IMR-90 (cell line): ENCODE data around the gene SNRPD3. TPM values are rescaled to one million over a fixed set of nuclear protein-coding genes. Genes with fewer than 3 reads are reported as not detected.

ENCODE experiments used
- ATAC-seq: fragments of 200-7000 bp; cut with Tn5 transposase; 2 replicates; pipeline ENCODE4 v1.9.1; 2020; ENCODE audit warnings: low read depth, mild to moderate bottlenecking, moderate library complexity
- BruUV-seq: library from RNA; stranded (reverse); fragments of 400-500 nt; replicated peaks from 2 replicates; lab custom pipeline; 2021; lab: Mats Ljungman, UMichigan
- CTCF ChIA-PET: fragments of 300-600 bp; formaldehyde crosslinking; extraction: SDS; loops from one replicate; lab custom pipeline; 2021; ENCODE audit warnings: antibody characterized with exemption; lab: Yijun Ruan, JAX
- POLR2A ChIA-PET: fragments of 300-600 bp; sonication (Branson Sonifier 250); formaldehyde crosslinking; loops from one replicate; lab custom pipeline; 2022; ENCODE audit warnings: antibody characterized with exemption; ENCODE audit not compliant: unreplicated experiment; lab: Charles Lee
- DNase-seq: peaks from one replicate; pipeline ENCODE4 v3.0.0; 2013
- H2AFZ ChIP-seq: replicated peaks from 2 replicates; pipeline ENCODE3; 2013; ENCODE audit warnings: low read length, mild to moderate bottlenecking; ENCODE audit not compliant: poor library complexity
- H2AK5ac ChIP-seq: 2 replicates; pipeline ENCODE4 v1.6.1; 2013; ENCODE audit warnings: low read depth, low read length, inconsistent platforms
- H2AK9ac ChIP-seq: replicated peaks from 2 replicates; pipeline ENCODE3; 2013; ENCODE audit warnings: mild to moderate bottlenecking, low read depth, low read length, moderate library complexity; ENCODE audit not compliant: poor library complexity
- H2BK120ac ChIP-seq: 2 replicates; pipeline ENCODE4 v1.6.1; 2013; ENCODE audit warnings: low read depth, low read length, inconsistent platforms
- H2BK15ac ChIP-seq: 3 replicates; pipeline ENCODE4 v1.6.1; 2013; ENCODE audit warnings: low read depth, low read length, inconsistent platforms
- H2BK20ac ChIP-seq: 2 replicates; pipeline ENCODE4 v1.6.1; 2013; ENCODE audit warnings: low read depth, mild to moderate bottlenecking, inconsistent platforms, low read length, moderate library complexity
- H2BK5ac ChIP-seq: 2 replicates; pipeline ENCODE4 v1.6.1; 2013; ENCODE audit warnings: mild to moderate bottlenecking, low read depth, low read length, inconsistent platforms; ENCODE audit not compliant: poor library complexity, severe bottlenecking
- H3K14ac ChIP-seq: replicated peaks from 2 replicates; pipeline ENCODE4 v1.6.1; 2013; ENCODE audit warnings: low read depth, low read length, inconsistent platforms
- H3K18ac ChIP-seq: 2 replicates; pipeline ENCODE4 v1.6.1; 2013; ENCODE audit warnings: low read depth, low read length, control low read depth
- H3K23ac ChIP-seq: 2 replicates; pipeline ENCODE4 v1.6.1; 2013; ENCODE audit warnings: low read depth, low read length, inconsistent platforms
- H3K27ac ChIP-seq: 2 replicates; pipeline ENCODE4 v1.5.1; 2013; ENCODE audit warnings: mild to moderate bottlenecking, control low read depth, low read length; ENCODE audit not compliant: insufficient read depth
- H3K27me3 ChIP-seq: 2 replicates; pipeline ENCODE4 v1.6.1; 2013; ENCODE audit warnings: low read length; ENCODE audit not compliant: control insufficient read depth, insufficient read depth
- H3K36me3 ChIP-seq: 2 replicates; pipeline ENCODE4 v1.6.1; 2013; ENCODE audit warnings: low read length, mixed read lengths; ENCODE audit not compliant: control insufficient read depth, insufficient read depth
- H3K4ac ChIP-seq: 2 replicates; pipeline ENCODE4 v1.6.1; 2013; ENCODE audit warnings: low read depth, low read length, inconsistent platforms
- H3K4me1 ChIP-seq: 2 replicates; pipeline ENCODE4 v1.6.1; 2013; ENCODE audit warnings: low read length, mixed read lengths; ENCODE audit not compliant: control insufficient read depth, insufficient read depth
- H3K4me2 ChIP-seq: 2 replicates; pipeline ENCODE4 v1.6.1; 2013; ENCODE audit warnings: low read depth, mild to moderate bottlenecking, control low read depth, low read length, moderate library complexity
- H3K4me3 ChIP-seq: 2 replicates; pipeline ENCODE4 v1.5.1; 2013; ENCODE audit warnings: low read depth, mild to moderate bottlenecking, control low read depth, low read length, moderate library complexity; ENCODE audit not compliant: insufficient read depth
- H3K56ac ChIP-seq: 2 replicates; pipeline ENCODE4 v1.6.1; 2013; ENCODE audit warnings: low read length, inconsistent platforms; ENCODE audit not compliant: insufficient read depth; ENCODE audit errors: extremely low read depth
- H3K79me1 ChIP-seq, 2 experiments: 2 replicates each; pipeline ENCODE4 v1.6.1; 2013; ENCODE audit warnings: low read length in 2 of 2, inconsistent platforms in 1 of 2, low read depth in 1 of 2
- H3K9ac ChIP-seq: 2 replicates; pipeline ENCODE4 v1.6.1; 2013; ENCODE audit warnings: low read depth, low read length, control low read depth
- H3K9me1 ChIP-seq: 2 replicates; pipeline ENCODE4 v1.6.1; 2013; ENCODE audit warnings: low read length, inconsistent platforms; ENCODE audit not compliant: insufficient read depth
- H3K9me3 ChIP-seq: 2 replicates; pipeline ENCODE4 v1.6.1; 2013; ENCODE audit warnings: low read length; ENCODE audit not compliant: control insufficient read depth, insufficient read depth
- H4K20me1 ChIP-seq: 2 replicates; pipeline ENCODE4 v1.6.1; 2013; ENCODE audit warnings: low read length, inconsistent platforms; ENCODE audit not compliant: insufficient read depth
- H4K5ac ChIP-seq: 2 replicates; pipeline ENCODE4 v1.6.1; 2013; ENCODE audit warnings: mild to moderate bottlenecking, low read depth, low read length, control low read depth
- H4K8ac ChIP-seq, 2 experiments: 2 replicates each; pipeline ENCODE4 v1.6.1; 2013; ENCODE audit warnings: low read depth in 2 of 2, low read length in 2 of 2, control low read depth in 1 of 2, inconsistent platforms in 1 of 2
- H4K91ac ChIP-seq: 2 replicates; pipeline ENCODE4 v1.6.1; 2013; ENCODE audit warnings: low read depth, low read length, inconsistent platforms; ENCODE audit not compliant: insufficient read depth
- CEBPB ChIP-seq: IDR thresholded peaks from 2 replicates; pipeline ENCODE4 v1.6.1; 2012; ENCODE audit warnings: low read depth, low read length, improper control_type of control experiment
- ELK1 ChIP-seq: fragments of 150-350 bp; IDR thresholded peaks from 2 replicates; pipeline ENCODE4 v1.6.1; 2016; ENCODE audit warnings: low read depth, mild to moderate bottlenecking, low read length, moderate library complexity, borderline replicate concordance
- FOS ChIP-seq: fragments of 150-350 bp; IDR thresholded peaks from 2 replicates; pipeline ENCODE4 v1.6.1; 2016; ENCODE audit warnings: low read depth, low read length
- RFX5 ChIP-seq: IDR thresholded peaks from 2 replicates; pipeline ENCODE4 v1.8.0; 2012; ENCODE audit warnings: low read depth, mild to moderate bottlenecking, low read length, moderate library complexity
- WGBS, 2 experiments: methylation state at CpG; one replicate each; pipeline versions ENCODE4 v1.1.5 to v1.1.7; 2013; ENCODE audit warnings: missing lambda C conversion rate in 2 of 2; ENCODE audit not compliant: insufficient read length in 1 of 2; ENCODE audit errors: extremely low coverage in 2 of 2; 5-methylcytosine and 5-hydroxymethylcytosine counted together
- dilution Hi-C: fragments of 300-500 bp; cut with HindIII; formaldehyde crosslinking; loops from one replicate; pipeline ENCODE4 v1.14.3; 2018; ENCODE audit warnings: low sequenced_read_pairs; ENCODE audit not compliant: unreplicated experiment
- in situ Hi-C: fragments of 300-500 bp; cut with MboI; formaldehyde crosslinking; loops from 3 replicates; pipeline ENCODE4 v1.14.3; 2019; ENCODE audit warnings: low sequenced_read_pairs, inconsistent platforms, mixed read lengths
- intact Hi-C: fragments of 100-400 bp; cut with micrococcal nuclease; formaldehyde crosslinking; loops from 2 replicates; pipeline ENCODE4 v1.10.0; 2022
- polyA plus RNA-seq, 3 experiments: library from polyadenylated mRNA; depleted of rRNA; stranded (reverse); fragments of >200 nt; gene quantifications; 2 replicates each; pipeline ENCODE4 v1.2.3, GENCODE V29; 2012; ENCODE audit warnings: low replicate concordance in 1 of 3
- total RNA-seq: library from RNA; depleted of rRNA; stranded (reverse); fragments of >200 nt; gene quantifications from 2 replicates; pipeline ENCODE4 v1.2.3, GENCODE V29; 2012

SNRPD3 gene
- total and polyA plus RNA-seq, 2 of the 4 experiments (the other 2 are of a cell fraction): 158 to 283 TPM

DNA sequence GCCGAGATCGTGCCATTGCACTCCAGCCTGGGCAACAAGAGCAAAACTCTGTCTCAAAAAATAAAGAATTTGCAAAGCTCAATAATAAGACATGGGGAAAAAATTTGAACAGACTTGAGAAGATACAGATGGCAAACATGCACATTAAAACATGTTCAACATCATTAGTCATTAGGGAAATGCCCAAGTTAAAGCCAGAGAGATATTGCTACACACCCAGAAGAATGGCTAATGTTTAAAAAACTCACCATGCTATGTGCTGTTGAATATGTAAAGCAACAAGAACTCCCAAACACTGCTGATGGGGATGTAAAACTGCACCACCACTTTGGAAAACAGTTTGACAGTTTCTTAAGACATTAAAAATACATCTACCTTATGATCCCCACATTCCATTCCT, 24.5 kb downstream of the SNRPD3 start:
- no peaks in the 10 kb centered on the region for H3K9me3 ChIP-seq
- no peak overlapping the region for H2BK20ac ChIP-seq
- no peak overlapping the region for H4K5ac ChIP-seq
- ChIA-PET POLR2A (no interaction called here), CTCF (no interaction called here)
- no peak overlapping the region for H3K4me3 ChIP-seq
- peak; percentile 93 for DNase-seq
- no peak overlapping the region for H2AFZ ChIP-seq
- no peak overlapping the region for H3K56ac ChIP-seq
- H3K23ac ChIP-seq: no peak overlapping the region
- no peak overlapping the region for H3K4me2 ChIP-seq
- peak overlapping the region; percentile 43 for H2BK5ac ChIP-seq
- H2AK9ac ChIP-seq: no peak overlapping the region
- no CpG with 5 or more reads among the region's 2 CpGs for WGBS, 2 experiments
- intact Hi-C loops: no loop called here
- H4K20me1 ChIP-seq: peaks cover 4% of the 10 kb centered on the region; the same call in 1 of the 2 replicates
- no peak overlapping the region for H3K9ac ChIP-seq
- H3K14ac ChIP-seq: no peak overlapping the region
- no peak overlapping the region for H3K4ac ChIP-seq
- peak; percentile 79 for ATAC-seq
- H2AK5ac ChIP-seq: no peak overlapping the region
- no peak overlapping the region for H2BK120ac ChIP-seq
- TF ChIP-seq ELK1 (no peak), FOS (peak; percentile 62; the same call in 1 of the 2 replicates), RFX5 (0 out of 2 replicates have a peak, but pooled peaks have one; percentile 5), CEBPB (peak; percentile 97)
- H4K8ac ChIP-seq: no peak overlapping the region
- H3K4me1 ChIP-seq: peaks cover 25% of the 10 kb centered on the region
- no TSS peak for BruUV-seq
- no peaks in the 10 kb centered on the region for H3K79me1 ChIP-seq
- no peaks in the 10 kb centered on the region for H3K27me3 ChIP-seq
- H3K36me3 ChIP-seq: peaks cover 6% of the 10 kb centered on the region; the same call in 1 of the 2 replicates
- dilution Hi-C loops: no loop called here
- in situ Hi-C loops: no loop called here
- H3K18ac ChIP-seq: no peak overlapping the region
- H2BK15ac ChIP-seq: no peak overlapping the region
- no peak overlapping the region for H4K91ac ChIP-seq
- peaks cover 20% of the 10 kb centered on the region for H3K9me1 ChIP-seq
- H3K27ac ChIP-seq: peak overlapping the region; percentile 59; the same call in 1 of the 2 replicates
